Large intestine (tissue), 12 donors: Measurements from ENCODE around the gene UFC1. TPM values are rescaled to one million over a fixed set of nuclear protein-coding genes. Genes with fewer than 3 reads are reported as not detected.
A peak's percentile ranks its signal among the peaks of the same experiment; 100 is the strongest.
"Not testable (repeated sequence)": the region's sequence is repeated elsewhere in the genome, so short reads cannot be mapped to it uniquely, and the experiment has no call there.

ENCODE experiments used
- DNase-seq, 2 donors: peaks; one replicate each; pipeline versions ENCODE4 v3.0.0 to v3.0.0-alpha.2; 2013
- H3K27ac ChIP-seq: one replicate; pipeline ENCODE4 v1.5.1; 2013; ENCODE audit warnings: low read length
- H3K27me3 ChIP-seq: 2 replicates; pipeline ENCODE4 v1.6.1; 2013; ENCODE audit warnings: low read length; ENCODE audit not compliant: control insufficient read depth, insufficient read depth
- H3K36me3 ChIP-seq: 2 replicates; pipeline ENCODE4 v1.6.1; 2013; ENCODE audit warnings: low read length; ENCODE audit not compliant: control insufficient read depth, insufficient read depth
- H3K4me1 ChIP-seq: one replicate; pipeline ENCODE4 v1.6.1; 2013; ENCODE audit warnings: low read length; ENCODE audit not compliant: control insufficient read depth, insufficient read depth
- H3K4me3 ChIP-seq: one replicate; pipeline ENCODE4 v1.5.1; 2013; ENCODE audit warnings: low read length
- H3K9me3 ChIP-seq: one replicate; pipeline ENCODE4 v1.6.1; 2013; ENCODE audit warnings: mild to moderate bottlenecking, low read depth, low read length, moderate library complexity; ENCODE audit not compliant: control insufficient read depth
- WGBS: methylation state at CpG from one replicate; pipeline ENCODE4 v1.1.5; 2013; ENCODE audit warnings: low lambda C conversion rate; ENCODE audit not compliant: insufficient coverage; 5-methylcytosine and 5-hydroxymethylcytosine counted together
- long read RNA-seq, 11 donors: transcript quantifications; one replicate each; lab custom pipeline, GENCODE V29; 2026
- polyA plus RNA-seq: library from polyadenylated mRNA; unstranded; fragments of 120-200 nt; gene quantifications from one replicate; pipeline ENCODE4 v1.2.1, GENCODE V29; 2013

UFC1 gene
- polyA plus RNA-seq = 135 TPM
- long read RNA-seq, donor 1, transcript UFC1-201 (6 exons, 1,114 nt) = major isoform, 53 of 120 reads
- long read RNA-seq, donor 1, partial matches to known transcripts = 64 of 120 reads
- long read RNA-seq, donor 1, other reads (novel, unspliced or antisense) = 0 of 120 reads
- long read RNA-seq, donor 2, transcript UFC1-201 (6 exons, 1,114 nt) = major isoform, 94 of 206 reads
- long read RNA-seq, donor 2, partial matches to known transcripts = 108 of 206 reads
- long read RNA-seq, donor 2, other reads (novel, unspliced or antisense) = 0 of 206 reads
- long read RNA-seq, donor 3 = 0 reads
- long read RNA-seq, donor 4, transcript UFC1-201 (6 exons, 1,114 nt) = major isoform, 14 of 31 reads
- long read RNA-seq, donor 4, partial matches to known transcripts = 16 of 31 reads
- long read RNA-seq, donor 4, other reads (novel, unspliced or antisense) = 0 of 31 reads
- long read RNA-seq, donor 5, transcript UFC1-201 (6 exons, 1,114 nt) = major isoform, 36 of 101 reads
- long read RNA-seq, donor 5, partial matches to known transcripts = 61 of 101 reads
- long read RNA-seq, donor 5, other reads (novel, unspliced or antisense) = 0 of 101 reads
- long read RNA-seq, donor 6, transcript UFC1-201 (6 exons, 1,114 nt) = major isoform, 68 of 80 reads
- long read RNA-seq, donor 6, partial matches to known transcripts = 8 of 80 reads
- long read RNA-seq, donor 6, other reads (novel, unspliced or antisense) = 0 of 80 reads
- long read RNA-seq, donor 7, transcript UFC1-201 (6 exons, 1,114 nt) = major isoform, 40 of 127 reads
- long read RNA-seq, donor 7, partial matches to known transcripts = 82 of 127 reads
- long read RNA-seq, donor 7, other reads (novel, unspliced or antisense) = 0 of 127 reads
- long read RNA-seq, donor 8, transcript UFC1-201 (6 exons, 1,114 nt) = major isoform, 118 of 130 reads
- long read RNA-seq, donor 8, partial matches to known transcripts = 6 of 130 reads
- long read RNA-seq, donor 8, other reads (novel, unspliced or antisense) = 0 of 130 reads
- long read RNA-seq, donor 9, transcript UFC1-201 (6 exons, 1,114 nt) = major isoform, 78 of 93 reads
- long read RNA-seq, donor 9, partial matches to known transcripts = 9 of 93 reads
- long read RNA-seq, donor 9, other reads (novel, unspliced or antisense) = 0 of 93 reads
- long read RNA-seq, donor 10, transcript UFC1-201 (6 exons, 1,114 nt) = major isoform, 79 of 87 reads
- long read RNA-seq, donor 10, partial matches to known transcripts = 5 of 87 reads
- long read RNA-seq, donor 10, other reads (novel, unspliced or antisense) = 0 of 87 reads
- long read RNA-seq, donor 11, transcript UFC1-201 (6 exons, 1,114 nt) = major isoform, 62 of 162 reads
- long read RNA-seq, donor 11, partial matches to known transcripts = 98 of 162 reads
- long read RNA-seq, donor 11, other reads (novel, unspliced or antisense) = 0 of 162 reads

- Histone ChIP-seq H3K36me3 (peaks cover 18% of the 10 kb centered on the region), H3K4me3 (peak within 1 kb of the TSS; percentile 77), H3K4me1 (peaks cover 4% of the 10 kb centered on the region), H3K27me3 (no peaks in the 10 kb centered on the region), H3K9me3 (no peaks in the 10 kb centered on the region), H3K27ac (peak within 1 kb of the TSS; percentile 93)
- 0% methylated on average over 6 of the region's 33 CpGs for WGBS
- DNase-seq = peak; percentile 84 to 95
Observed at GRCh38 chr1:161153682-161154337, at the start of gene UFC1. Gene UFC1 (plus strand): TSS chr1:161153978. CDS start chr1:161153998, 20 bp downstream.

- Histone ChIP-seq H3K9me3 (no peaks in the 10 kb centered on the region), H3K27ac (no peak overlapping the region), H3K4me1 (no peaks in the 10 kb centered on the region), H3K36me3 (peaks cover 13% of the 10 kb centered on the region), H3K4me3 (no peak overlapping the region), H3K27me3 (no peaks in the 10 kb centered on the region)
- no CpG with 5 or more reads among the region's 1 CpG for WGBS
- no peak for DNase-seq
Observed at GRCh38 chr1:161106431-161106830, 47.3 kb upstream of the UFC1 start.

- Histone ChIP-seq H3K27ac (no peak overlapping the region), H3K27me3 (no peaks in the 10 kb centered on the region), H3K36me3 (peaks cover 8% of the 10 kb centered on the region), H3K9me3 (no peaks in the 10 kb centered on the region), H3K4me3 (no peak overlapping the region), H3K4me1 (no peaks in the 10 kb centered on the region)
- no CpG with 5 or more reads among the region's 3 CpGs for WGBS
- DNase-seq = no peak
Observed at GRCh38 chr1:161111117-161111516, 42.7 kb upstream of the UFC1 start.

- Histone ChIP-seq H3K36me3 (peaks cover 8% of the 10 kb centered on the region), H3K27ac (no peak overlapping the region), H3K4me3 (no peak overlapping the region), H3K4me1 (peaks cover 1% of the 10 kb centered on the region), H3K9me3 (no peaks in the 10 kb centered on the region), H3K27me3 (no peaks in the 10 kb centered on the region)
- 100% methylated on average over 1 of the region's 2 CpGs for WGBS
- DNase-seq = no peak
Observed at GRCh38 chr1:161111527-161111926, 42.3 kb upstream of the UFC1 start.

- H3K4me3 ChIP-seq = no peak overlapping the region
- no peaks in the 10 kb centered on the region for H3K27me3 ChIP-seq
- DNase-seq = no peak
- H3K27ac ChIP-seq = no peak overlapping the region
- WGBS = no CpG with 5 or more reads among the region's 1 CpG
- peaks cover 9% of the 10 kb centered on the region for H3K4me1 ChIP-seq
- peaks cover 8% of the 10 kb centered on the region for H3K36me3 ChIP-seq
- no peaks in the 10 kb centered on the region for H3K9me3 ChIP-seq
Observed at GRCh38 chr1:161113915-161114314, 39.9 kb upstream of the UFC1 start.

GRCh38 chr1:161114556-161114955 lies 39.2 kb upstream of the UFC1 start:
- H3K9me3 ChIP-seq = no peaks in the 10 kb centered on the region
- WGBS = no CpG with 5 or more reads among the region's 2 CpGs
- H3K36me3 ChIP-seq = peaks cover 7% of the 10 kb centered on the region
- no peak overlapping the region for H3K4me3 ChIP-seq
- no peak for DNase-seq
- no peaks in the 10 kb centered on the region for H3K27me3 ChIP-seq
- no peak overlapping the region for H3K27ac ChIP-seq
- peaks cover 15% of the 10 kb centered on the region for H3K4me1 ChIP-seq

GRCh38 chr1:161115132-161115711 lies 38.6 kb upstream of the UFC1 start:
- Histone ChIP-seq H3K4me3 (no peak overlapping the region), H3K27me3 (no peaks in the 10 kb centered on the region), H3K36me3 (peaks cover 8% of the 10 kb centered on the region), H3K27ac (no peak overlapping the region), H3K4me1 (peaks cover 20% of the 10 kb centered on the region), H3K9me3 (no peaks in the 10 kb centered on the region)
- WGBS = no CpG with 5 or more reads among the region's 12 CpGs
- no peak for DNase-seq

GRCh38 chr1:161115961-161116360 lies 37.8 kb upstream of the UFC1 start:
- H3K9me3 ChIP-seq, H3K27ac ChIP-seq, DNase-seq, H3K27me3 ChIP-seq, H3K4me3 ChIP-seq: not testable (repeated sequence)
- Histone ChIP-seq H3K4me1 (peaks cover 28% of the 10 kb centered on the region), H3K36me3 (peaks cover 15% of the 10 kb centered on the region)
- no CpG with 5 or more reads among the region's 6 CpGs for WGBS

GRCh38 chr1:161117759-161118581 lies 35.8 kb upstream of the UFC1 start, which contains the start of the genes NIT1 and PFDN2:
Gene NIT1 (plus strand): TSS chr1:161118105. CDS start chr1:161118177, 72 bp downstream.
Gene PFDN2 (minus strand): TSS chr1:161118037. CDS start chr1:161118026, 11 bp downstream.
- peak; percentile 91 to 95 for DNase-seq
- H3K9me3 ChIP-seq = no peaks in the 10 kb centered on the region
- no peaks in the 10 kb centered on the region for H3K27me3 ChIP-seq
- H3K36me3 ChIP-seq = peaks cover 35% of the 10 kb centered on the region
- peaks cover 35% of the 10 kb centered on the region for H3K4me1 ChIP-seq
- H3K27ac ChIP-seq = peak within 1 kb of the TSS; percentile 98
- H3K4me3 ChIP-seq = peak within 1 kb of the TSS; percentile 93
- no CpG with 5 or more reads among the region's 58 CpGs for whole genome bisulfite sequencing
